CD4-positive, CD25-positive, alpha-beta regulatory T cell (primary cell): Measurements from ENCODE around the gene KLRC2. TPM values are rescaled to one million over a fixed set of nuclear protein-coding genes. Genes with fewer than 3 reads are reported as not detected.
"Not testable (repeated sequence)": the region's sequence is repeated elsewhere in the genome, so short reads cannot be mapped to it uniquely, and the experiment has no call there.

Source experiments
- ATAC-seq, 2 donors: fragments of 150-1000 bp; cut with Tn5 transposase; one replicate each; pipeline ENCODE4 v1.10.0; 2021; ENCODE audit warnings: low read depth in 2 of 2, moderate number of reproducible peaks in 2 of 2, moderate library complexity in 1 of 2
- DNase-seq, 3 donors: peaks; one replicate each; pipeline versions ENCODE4 v3.0.0 to v3.0.0-alpha.2; 2012 to 2022; ENCODE audit warnings: mixed read lengths in 1 of 3
- H3K27ac ChIP-seq: one replicate; pipeline ENCODE4 v1.7.0; 2013; ENCODE audit warnings: mild to moderate bottlenecking, low read length; ENCODE audit not compliant: insufficient read depth, poor library complexity, severe bottlenecking
- H3K27me3 ChIP-seq: one replicate; pipeline ENCODE4 v1.7.0; 2013; ENCODE audit warnings: low read length; ENCODE audit not compliant: control insufficient read depth, insufficient read depth
- H3K36me3 ChIP-seq: one replicate; pipeline ENCODE4 v1.7.0; 2013; ENCODE audit warnings: mild to moderate bottlenecking, low read length, moderate library complexity; ENCODE audit not compliant: control insufficient read depth, insufficient read depth
- H3K4me1 ChIP-seq: 2 replicates; pipeline ENCODE4 v1.7.0; 2013; ENCODE audit warnings: mild to moderate bottlenecking, low read length; ENCODE audit not compliant: insufficient read depth, control insufficient read depth, poor library complexity, severe bottlenecking
- H3K4me3 ChIP-seq: one replicate; pipeline ENCODE4 v1.7.0; 2013; ENCODE audit warnings: low read depth, mild to moderate bottlenecking, low read length, moderate library complexity
- H3K9me3 ChIP-seq, 2 experiments: 1 replicate in 1 of 2; 2 replicates in 1 of 2; pipeline ENCODE4 v1.7.0; 2013; ENCODE audit warnings: low read length in 2 of 2, mild to moderate bottlenecking in 1 of 2, moderate library complexity in 1 of 2; ENCODE audit not compliant: control insufficient read depth in 2 of 2
- H3K27ac Mint-ChIP-seq, 3 donors: one replicate each; pipeline ENCODE4 v1.8.0; 2020 to 2022; ENCODE audit warnings: mild to moderate bottlenecking in 3 of 3, mixed read lengths in 3 of 3, moderate library complexity in 2 of 3
- H3K27me3 Mint-ChIP-seq: one replicate; pipeline ENCODE4 v1.8.0; 2022; ENCODE audit warnings: mild to moderate bottlenecking, mixed read lengths
- H3K36me3 Mint-ChIP-seq: one replicate; pipeline ENCODE4 v1.8.0; 2020; ENCODE audit warnings: mixed read lengths
- H3K4me1 Mint-ChIP-seq, 4 donors: one replicate each; pipeline ENCODE4 v1.8.0; 2020 to 2022; ENCODE audit warnings: mixed read lengths in 4 of 4, mild to moderate bottlenecking in 1 of 4
- H3K4me3 Mint-ChIP-seq, 4 donors: one replicate each; pipeline ENCODE4 v1.8.0; 2020 to 2022; ENCODE audit warnings: mild to moderate bottlenecking in 4 of 4, mixed read lengths in 4 of 4, moderate library complexity in 3 of 4
- H3K9me3 Mint-ChIP-seq, 7 donors: one replicate each; pipeline ENCODE4 v1.8.0; 2020 to 2022; ENCODE audit warnings: mixed read lengths in 7 of 7, mild to moderate bottlenecking in 3 of 7, moderate library complexity in 2 of 7
- polyA plus RNA-seq, 4 donors: library from polyadenylated mRNA; unstranded; fragments of 300-500 nt; fragmentation: Illumina TruSeq; gene quantifications; one replicate each; pipeline ENCODE4 v1.2.3, GENCODE V29; 2021
- total RNA-seq: library from RNA; stranded (reverse); gene quantifications from one replicate; pipeline ENCODE4 v1.2.3, GENCODE V29; 2022

KLRC2 gene
- total and polyA plus RNA-seq, 5 donors from 2014 or later = not detected

DNA sequence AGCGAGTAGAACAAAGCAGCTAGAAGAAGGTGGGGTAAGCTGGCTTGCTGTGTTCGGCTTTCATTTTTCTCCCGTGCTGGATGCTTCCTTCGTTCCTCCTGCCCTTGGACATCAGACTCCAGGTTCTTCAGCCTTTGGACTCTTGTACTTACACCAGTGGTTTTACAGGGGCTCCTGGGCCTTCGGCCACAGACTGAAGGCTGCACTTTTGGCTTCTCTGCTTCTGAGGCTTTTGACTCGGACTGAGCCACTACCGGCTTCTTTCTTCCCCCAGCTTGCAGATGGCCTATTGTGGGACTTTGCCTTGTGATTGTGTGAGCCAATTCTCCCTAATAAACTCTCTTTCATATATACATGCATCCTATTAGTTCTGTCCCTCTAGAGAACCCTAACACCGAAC is 9.9 kb downstream of the KLRC2 start:
- not testable (repeated sequence) for H3K36me3 Mint-ChIP-seq, H3K4me3 Mint-ChIP-seq

DNA sequence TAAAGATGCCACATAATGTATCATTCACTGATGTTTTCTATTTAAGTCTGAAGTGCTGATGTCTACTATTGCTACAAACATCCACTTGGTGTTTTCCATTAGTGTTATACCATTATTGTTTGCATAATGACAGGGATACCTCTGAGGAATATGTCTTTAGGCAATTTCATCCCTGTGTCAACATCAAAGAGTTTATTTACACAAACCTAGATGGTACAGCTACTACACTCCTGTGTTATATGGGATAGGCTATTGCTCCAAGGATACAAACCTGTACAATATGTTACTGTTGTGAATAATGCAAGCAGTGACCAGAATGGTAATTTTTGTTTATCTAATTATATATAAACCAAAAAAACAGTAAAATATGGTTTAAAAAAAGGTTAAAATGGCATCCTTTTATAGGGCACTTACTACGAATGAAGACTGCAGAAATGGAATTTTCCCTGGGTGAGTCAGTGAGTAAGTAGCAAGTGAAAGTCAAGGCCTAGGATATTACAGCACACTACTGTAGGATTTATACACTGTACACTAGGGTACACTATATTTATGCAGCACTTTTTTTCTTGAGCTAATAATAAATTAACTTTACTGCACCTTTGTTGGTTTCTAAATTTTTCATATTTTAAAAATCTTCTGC is 11.4 kb downstream of the KLRC2 start:
- not testable (repeated sequence) for H3K36me3 Mint-ChIP-seq, H3K4me1 Mint-ChIP-seq, DNase-seq, H3K4me1 ChIP-seq, H3K4me3 Mint-ChIP-seq, H3K27me3 Mint-ChIP-seq, H3K27ac Mint-ChIP-seq, H3K9me3 ChIP-seq, H3K27me3 ChIP-seq, H3K4me3 ChIP-seq, H3K36me3 ChIP-seq, ATAC-seq, H3K9me3 Mint-ChIP-seq, H3K27ac ChIP-seq

More for the DNA sequence above, 9.9 kb downstream of the KLRC2 start:
- not testable (repeated sequence) for H3K27ac ChIP-seq, DNase-seq, H3K4me1 ChIP-seq, H3K9me3 Mint-ChIP-seq, H3K27me3 Mint-ChIP-seq, H3K4me1 Mint-ChIP-seq, H3K9me3 ChIP-seq, ATAC-seq, H3K4me3 ChIP-seq, H3K27me3 ChIP-seq, H3K36me3 ChIP-seq
- H3K27ac Mint-ChIP-seq = peak overlapping the region in 1 of 3 donors; percentile 63

DNA sequence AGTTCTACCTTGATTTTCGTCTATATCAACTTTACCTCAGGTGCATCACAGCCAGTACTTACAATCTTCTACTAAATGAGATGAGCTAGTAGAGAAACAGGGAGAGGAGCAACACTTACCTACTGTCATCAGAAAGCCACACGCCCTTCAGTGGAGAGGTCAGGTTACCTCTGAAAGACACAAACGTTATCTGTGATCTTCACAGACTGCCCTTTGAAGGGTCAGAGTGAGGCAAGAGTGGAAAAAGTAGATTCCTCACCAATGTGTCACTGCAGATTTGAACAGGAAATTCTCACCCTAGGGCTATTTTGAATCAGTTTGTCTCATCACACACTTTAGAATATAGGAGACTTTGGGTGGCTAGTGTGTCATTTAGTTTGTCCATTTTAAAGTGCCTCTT is 13.7 kb downstream of the KLRC2 start:
- H3K27me3 ChIP-seq, H3K27ac Mint-ChIP-seq, H3K9me3 ChIP-seq, H3K36me3 ChIP-seq, H3K9me3 Mint-ChIP-seq, H3K4me1 ChIP-seq, H3K4me1 Mint-ChIP-seq, H3K4me3 Mint-ChIP-seq, H3K36me3 Mint-ChIP-seq, H3K27me3 Mint-ChIP-seq, H3K4me3 ChIP-seq, DNase-seq, ATAC-seq, H3K27ac ChIP-seq: not testable (repeated sequence)

DNA sequence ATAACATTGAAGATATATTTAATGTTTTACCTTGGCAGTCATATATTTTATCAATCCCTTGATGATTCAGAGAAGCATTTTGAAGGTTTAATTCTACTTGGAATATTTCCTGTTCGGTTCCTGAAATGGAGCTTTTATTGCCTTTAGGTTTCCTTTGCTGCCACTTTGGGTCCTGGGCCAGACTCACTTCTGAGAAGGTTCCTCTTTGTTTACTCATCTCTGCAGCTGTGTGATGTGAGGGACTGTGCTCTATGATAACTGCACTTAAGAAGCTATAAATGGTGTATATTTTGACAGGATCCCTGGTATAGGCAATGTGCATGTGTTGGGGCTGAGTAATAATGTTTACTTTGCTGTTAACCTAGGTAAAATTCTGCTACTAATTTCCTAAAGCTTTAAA is 15.5 kb downstream of the KLRC2 start, which contains the start of gene KLRC3:
KLRC3 (minus strand) TSS at position 262 of the 400 bp plus-strand sequence; CDS start at position 217, 45 bp downstream.
- not testable (repeated sequence) for H3K4me1 Mint-ChIP-seq, ATAC-seq, H3K4me1 ChIP-seq, H3K27me3 ChIP-seq, H3K36me3 ChIP-seq, DNase-seq, H3K27ac Mint-ChIP-seq, H3K27me3 Mint-ChIP-seq, H3K9me3 Mint-ChIP-seq, H3K4me3 Mint-ChIP-seq, H3K4me3 ChIP-seq, H3K27ac ChIP-seq, H3K36me3 Mint-ChIP-seq, H3K9me3 ChIP-seq

DNA sequence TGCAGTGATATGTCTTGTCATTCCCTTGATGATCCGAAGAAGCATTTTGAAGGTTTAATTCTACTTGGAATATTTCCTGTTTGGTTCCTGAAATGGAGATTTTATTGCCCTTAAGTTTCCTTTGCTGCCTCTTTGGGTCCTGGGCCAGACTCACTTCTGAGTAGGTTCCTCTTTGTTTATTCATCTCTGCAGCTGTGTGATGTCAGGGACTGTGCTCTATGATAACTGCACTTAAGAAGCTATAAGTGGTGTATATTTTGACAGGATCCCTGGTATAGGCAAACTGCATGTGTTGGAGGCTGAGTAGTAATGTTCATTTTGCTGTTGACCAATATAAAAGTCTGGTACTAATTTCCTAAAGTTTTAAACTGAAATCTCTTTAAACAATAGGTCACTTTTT is 26.4 kb downstream of the KLRC2 start, which contains the start of gene KLRC4:
KLRC4 (minus strand) TSS at position 366 of the 400 bp plus-strand sequence; CDS start at position 184, 182 bp downstream.
- peaks cover 12% of the 10 kb centered on the region for H3K27me3 Mint-ChIP-seq
- H3K27me3 ChIP-seq = peaks cover 7% of the 10 kb centered on the region
- H3K9me3 ChIP-seq = no peaks in the 10 kb centered on the region
- no peak within 1 kb of the TSS for H3K4me3 ChIP-seq
- no peaks in the 10 kb centered on the region for H3K4me1 Mint-ChIP-seq
- H3K9me3 Mint-ChIP-seq = peaks cover 0 to 4% (median 0%) of the 10 kb centered on the region in 7 donors
- no peak within 1 kb of the TSS for H3K27ac Mint-ChIP-seq
- H3K4me3 Mint-ChIP-seq = no peak within 1 kb of the TSS
- H3K4me1 ChIP-seq = no peaks in the 10 kb centered on the region
- H3K27ac ChIP-seq = no peak within 1 kb of the TSS
- H3K36me3 ChIP-seq = no peaks in the 10 kb centered on the region
- ATAC-seq (no peak), DNase-seq (no peak)
- H3K36me3 Mint-ChIP-seq = no peaks in the 10 kb centered on the region

DNA sequence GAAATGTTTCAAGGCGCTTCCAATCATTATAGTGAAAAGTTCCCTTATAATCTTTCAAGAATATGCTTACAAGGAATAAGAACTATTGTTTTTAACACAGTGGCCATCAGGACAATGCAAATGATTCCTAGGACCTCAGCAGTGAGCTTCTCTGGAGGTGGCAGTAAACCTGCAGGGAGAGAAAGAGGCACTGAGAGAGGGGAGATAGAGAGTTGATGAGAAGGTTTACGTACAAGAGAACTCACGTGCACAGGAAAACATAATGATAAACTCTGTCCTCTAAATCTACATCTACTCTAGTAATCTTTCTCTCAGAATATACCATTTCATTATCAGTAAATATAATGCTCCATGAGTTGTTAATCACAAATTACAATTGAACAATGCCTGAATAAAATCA is 27.0 kb downstream of the KLRC2 start:
- H3K4me3 ChIP-seq = no peak overlapping the region
- Mint-ChIP-seq H3K4me1 (no peaks in the 10 kb centered on the region), H3K9me3 (peaks cover 0 to 4% (median 0%) of the 10 kb centered on the region in 7 donors), H3K4me3 (no peak overlapping the region), H3K27me3 (peaks cover 12% of the 10 kb centered on the region), H3K27ac (no peak overlapping the region), H3K36me3 (no peaks in the 10 kb centered on the region)
- H3K4me1 ChIP-seq = no peaks in the 10 kb centered on the region
- no peaks in the 10 kb centered on the region for H3K36me3 ChIP-seq
- no peak overlapping the region for H3K27ac ChIP-seq
- no peaks in the 10 kb centered on the region for H3K9me3 ChIP-seq
- DNase-seq = no peak
- peaks cover 7% of the 10 kb centered on the region for H3K27me3 ChIP-seq
- ATAC-seq = no peak

DNA sequence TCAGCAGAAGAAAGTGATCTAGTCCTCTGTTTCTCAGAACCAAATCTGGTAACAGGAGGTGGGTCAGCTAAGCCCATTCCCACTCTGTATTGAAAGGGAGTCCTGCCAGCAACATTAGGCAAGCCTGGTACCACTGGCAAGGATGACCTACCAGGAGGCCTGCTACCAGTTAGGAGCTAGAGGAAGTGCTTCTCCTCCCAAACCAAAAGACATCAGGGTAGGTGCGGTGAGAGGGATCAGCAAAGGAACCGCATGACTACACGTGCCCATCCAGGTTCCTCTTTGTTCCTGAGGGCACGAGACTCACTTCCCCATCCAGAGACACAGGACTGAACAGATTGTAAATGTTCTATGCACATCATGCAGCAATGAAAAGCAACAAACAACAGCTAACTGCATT is 29.1 kb downstream of the KLRC2 start:
- Mint-ChIP-seq H3K4me3 (no peak overlapping the region), H3K9me3 (peaks cover 0 to 4% (median 0%) of the 10 kb centered on the region in 7 donors), H3K36me3 (no peaks in the 10 kb centered on the region), H3K27ac (no peak overlapping the region), H3K27me3 (peaks cover 5% of the 10 kb centered on the region), H3K4me1 (no peaks in the 10 kb centered on the region)
- Histone ChIP-seq H3K27ac (no peak overlapping the region), H3K4me3 (no peak overlapping the region), H3K9me3 (no peaks in the 10 kb centered on the region), H3K27me3 (peaks cover 10% of the 10 kb centered on the region), H3K4me1 (no peaks in the 10 kb centered on the region), H3K36me3 (no peaks in the 10 kb centered on the region)
- DNase-seq (no peak), ATAC-seq (no peak)

DNA sequence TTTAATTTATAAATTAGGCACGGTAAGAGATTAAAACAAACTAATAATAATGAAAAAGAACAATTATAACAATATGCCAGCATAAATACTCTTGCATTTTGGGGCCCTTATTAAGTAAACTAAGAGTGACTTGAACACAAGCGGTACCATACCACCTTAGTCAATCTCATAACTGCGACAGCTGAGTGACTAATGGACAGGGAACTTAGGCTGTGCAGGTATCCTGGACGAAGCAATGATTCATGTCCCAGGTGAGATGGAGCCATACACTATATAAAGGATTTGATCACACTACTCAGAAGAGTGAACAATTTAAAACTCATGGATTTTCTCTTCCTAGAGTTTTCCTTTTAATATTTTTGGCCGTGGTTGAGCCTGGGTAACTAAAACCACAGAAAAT is 30.5 kb downstream of the KLRC2 start:
- H3K4me3 ChIP-seq = no peak overlapping the region
- Mint-ChIP-seq H3K27ac (no peak overlapping the region), H3K36me3 (no peaks in the 10 kb centered on the region), H3K9me3 (peaks cover 0 to 4% (median 0%) of the 10 kb centered on the region in 7 donors), H3K27me3 (no peaks in the 10 kb centered on the region), H3K4me3 (no peak overlapping the region), H3K4me1 (no peaks in the 10 kb centered on the region)
- H3K27me3 ChIP-seq = peaks cover 8% of the 10 kb centered on the region
- DNase-seq (no peak), ATAC-seq (no peak)
- H3K36me3 ChIP-seq = no peaks in the 10 kb centered on the region
- no peak overlapping the region for H3K27ac ChIP-seq
- H3K4me1 ChIP-seq = no peaks in the 10 kb centered on the region
- no peaks in the 10 kb centered on the region for H3K9me3 ChIP-seq
